ENCODE results near the gene CDH13. TPM values are rescaled to one million over a fixed set of nuclear protein-coding genes. Genes with fewer than 3 reads are reported as not detected.

Gene CDH13
- total and polyA plus RNA-seq, 8 donors, result 0.12 to 21.4 (median 1.7) TPM; not detected in 1

GRCh38 chr16:83589576-83589975, 962.8 kb downstream of the CDH13 start:
- Histone ChIP-seq H3K4me1 (no peaks in the 10 kb centered on the region), H3K27me3 (peaks cover 0 to 6% (median 0%) of the 10 kb centered on the region in 3 donors), H3K36me3 (no peaks in the 10 kb centered on the region), H3K4me3 (no peak overlapping the region), H3K9me3 (no peaks in the 10 kb centered on the region), H3K27ac (no peak overlapping the region)
- whole genome bisulfite sequencing, 5 donors, result 78 to 86% (median 85%) methylated on average over 6 of the region's 6 CpGs
- no peak for DNase-seq
- TF ChIP-seq, protein P1, sequence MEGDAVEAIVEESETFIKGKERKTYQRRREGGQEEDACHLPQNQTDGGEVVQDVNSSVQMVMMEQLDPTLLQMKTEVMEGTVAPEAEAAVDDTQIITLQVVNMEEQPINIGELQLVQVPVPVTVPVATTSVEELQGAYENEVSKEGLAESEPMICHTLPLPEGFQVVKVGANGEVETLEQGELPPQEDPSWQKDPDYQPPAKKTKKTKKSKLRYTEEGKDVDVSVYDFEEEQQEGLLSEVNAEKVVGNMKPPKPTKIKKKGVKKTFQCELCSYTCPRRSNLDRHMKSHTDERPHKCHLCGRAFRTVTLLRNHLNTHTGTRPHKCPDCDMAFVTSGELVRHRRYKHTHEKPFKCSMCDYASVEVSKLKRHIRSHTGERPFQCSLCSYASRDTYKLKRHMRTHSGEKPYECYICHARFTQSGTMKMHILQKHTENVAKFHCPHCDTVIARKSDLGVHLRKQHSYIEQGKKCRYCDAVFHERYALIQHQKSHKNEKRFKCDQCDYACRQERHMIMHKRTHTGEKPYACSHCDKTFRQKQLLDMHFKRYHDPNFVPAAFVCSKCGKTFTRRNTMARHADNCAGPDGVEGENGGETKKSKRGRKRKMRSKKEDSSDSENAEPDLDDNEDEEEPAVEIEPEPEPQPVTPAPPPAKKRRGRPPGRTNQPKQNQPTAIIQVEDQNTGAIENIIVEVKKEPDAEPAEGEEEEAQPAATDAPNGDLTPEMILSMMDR (IDR thresholded peaks at IDR 0.05), result no peak
- TF ChIP-seq POLR2AphosphoS5 (IDR thresholded peaks at IDR 0.05) (no peak), EP300 (IDR thresholded peaks at IDR 0.05) (no peak), POLR2A (IDR thresholded peaks at IDR 0.05) (no peak)
- intact Hi-C loops (cut with DNase I; ENCODE audit: low total_unique reads), result no loop called here

- Histone ChIP-seq H3K4me3 (no peak overlapping the region), H3K4me1 (no peaks in the 10 kb centered on the region), H3K27me3 (peaks cover 0 to 5% (median 0%) of the 10 kb centered on the region in 3 donors), H3K27ac (no peak overlapping the region), H3K36me3 (no peaks in the 10 kb centered on the region), H3K9me3 (no peaks in the 10 kb centered on the region)
- no peak for DNase-seq
- intact Hi-C loops (cut with DNase I; ENCODE audit: low total_unique reads), result no loop called here
- 72 to 80% (median 75%) methylated on average over 7 of the region's 7 CpGs for WGBS, 5 donors
- TF ChIP-seq EP300 (IDR thresholded peaks at IDR 0.05), result no peak
- TF ChIP-seq, protein P1 (IDR thresholded peaks at IDR 0.05), result no peak
- no peak for TF ChIP-seq POLR2A (IDR thresholded peaks at IDR 0.05)
- TF ChIP-seq POLR2AphosphoS5 (IDR thresholded peaks at IDR 0.05), result no peak
These were observed 966.0 kb downstream of the CDH13 start for GRCh38 chr16:83592778-83593177.

DNA sequence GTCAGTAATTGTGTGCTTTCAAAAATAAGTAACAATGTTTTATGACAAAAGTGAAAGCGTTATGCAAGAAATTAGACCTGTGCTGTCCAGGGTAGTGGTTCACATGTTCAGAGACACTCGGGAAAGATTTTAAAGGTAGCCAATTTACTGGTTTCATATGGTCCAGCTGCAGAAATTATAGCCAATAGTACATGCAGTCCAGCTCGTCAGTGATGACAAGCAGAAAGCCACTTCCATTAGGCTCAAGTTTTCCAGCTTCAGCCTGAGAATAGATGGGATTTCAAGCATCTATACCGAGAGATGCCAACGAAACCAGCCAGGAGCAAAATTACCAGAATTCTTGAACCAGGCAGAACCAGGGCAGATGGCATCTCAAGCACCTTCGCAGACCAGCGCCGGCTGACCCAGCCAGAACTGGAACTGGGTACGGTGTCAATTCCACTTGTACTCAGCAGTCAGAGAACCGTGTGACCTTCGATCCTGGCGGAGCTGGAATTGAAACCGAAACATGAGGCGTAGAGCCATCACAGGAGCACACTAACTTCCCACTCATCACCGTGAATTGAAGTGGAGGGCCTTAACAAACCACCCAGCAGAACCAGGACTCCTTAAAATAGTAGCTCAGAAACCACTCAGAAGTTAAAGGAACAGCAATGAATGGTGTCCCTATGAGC, 973.2 kb downstream of the CDH13 start:
- Histone ChIP-seq H3K27me3 (peaks cover 0 to 5% (median 0%) of the 10 kb centered on the region in 3 donors), H3K27ac (no peak overlapping the region), H3K4me1 (no peaks in the 10 kb centered on the region), H3K9me3 (no peaks in the 10 kb centered on the region), H3K4me3 (no peak overlapping the region), H3K36me3 (no peaks in the 10 kb centered on the region)
- TF ChIP-seq, protein P1 (IDR thresholded peaks at IDR 0.05), result no peak
- TF ChIP-seq POLR2AphosphoS5 (IDR thresholded peaks at IDR 0.05) (no peak), EP300 (IDR thresholded peaks at IDR 0.05) (no peak), POLR2A (IDR thresholded peaks at IDR 0.05) (no peak)
- intact Hi-C loops (cut with DNase I; ENCODE audit: low total_unique reads), result no loop called here
- no peak for DNase-seq
- 82 to 89% (median 85%) methylated on average over 15 of the region's 15 CpGs for WGBS, 5 donors

GRCh38 chr16:83602761-83603722, 976.3 kb downstream of the CDH13 start:
- H3K36me3 ChIP-seq, result no peaks in the 10 kb centered on the region
- TF ChIP-seq, protein P1 (IDR thresholded peaks at IDR 0.05), result no peak
- TF ChIP-seq POLR2A (IDR thresholded peaks at IDR 0.05) (no peak), EP300 (IDR thresholded peaks at IDR 0.05) (no peak), POLR2AphosphoS5 (IDR thresholded peaks at IDR 0.05) (no peak)
- intact Hi-C loops (cut with DNase I; ENCODE audit: low total_unique reads), result no loop called here
- no peaks in the 10 kb centered on the region for H3K9me3 ChIP-seq
- H3K4me3 ChIP-seq, result no peak overlapping the region
- no peak for DNase-seq
- 53 to 67% (median 58%) methylated on average over 5 of the region's 5 CpGs for WGBS, 5 donors
- H3K4me1 ChIP-seq, result no peaks in the 10 kb centered on the region
- no peak overlapping the region for H3K27ac ChIP-seq
- H3K27me3 ChIP-seq, result no peaks in the 10 kb centered on the region
